IPS-18c (cell line): ENCODE measurements around the gene VWA1.
"Not testable (repeated sequence)": the region's sequence is repeated elsewhere in the genome, so short reads cannot be mapped to it uniquely, and the experiment has no call there.

ENCODE experiments used
- H3K4me3 ChIP-seq: 2 replicates; pipeline ENCODE4 v1.7.0; 2013; ENCODE audit warnings: low read depth, mild to moderate bottlenecking, low read length, moderate library complexity; ENCODE audit not compliant: insufficient read depth
- H3K9me3 ChIP-seq: one replicate; pipeline ENCODE4 v1.6.1; 2013; ENCODE audit warnings: mild to moderate bottlenecking, low read length, moderate library complexity; ENCODE audit not compliant: control insufficient read depth, insufficient read depth

The VWA1 gene

DNA sequence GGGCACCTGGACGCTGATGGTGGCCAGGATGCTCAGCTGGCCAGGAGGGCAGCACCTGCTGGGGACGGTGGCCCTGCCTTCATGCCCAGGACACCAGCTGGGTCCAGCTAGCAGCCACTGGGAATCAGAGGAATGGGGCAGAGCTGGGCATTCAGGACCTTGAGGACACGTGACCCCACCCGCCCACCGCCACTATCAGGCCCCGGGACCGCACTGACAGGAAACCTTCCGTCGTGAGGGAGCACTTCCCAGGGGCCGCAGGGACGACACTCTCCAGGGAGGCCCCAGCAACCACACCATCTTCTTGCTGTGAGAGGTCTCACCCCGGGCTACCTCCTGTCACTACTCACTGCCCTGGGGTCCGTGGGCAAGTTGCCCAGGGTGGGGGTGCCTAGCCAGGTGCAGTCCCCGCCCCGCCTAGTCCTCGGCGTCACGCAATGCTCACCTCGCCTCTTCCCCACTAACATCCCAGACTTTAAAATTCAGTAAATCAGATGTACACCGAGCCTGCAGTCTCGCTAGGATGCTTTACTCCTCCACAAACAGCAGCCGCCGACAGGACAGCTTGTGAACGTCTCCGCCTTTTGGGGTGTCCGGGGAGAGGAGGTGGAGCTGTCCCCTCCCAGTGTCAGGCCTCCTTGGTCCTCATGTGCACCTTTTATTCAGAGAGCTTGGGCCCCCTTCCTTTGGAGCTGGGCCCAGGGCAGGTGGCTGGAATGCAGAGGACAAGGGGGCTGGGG lies 4.9 kb downstream of the VWA1 start:
- H3K4me3 ChIP-seq = no peak overlapping the region
- H3K9me3 ChIP-seq = no peaks in the 10 kb centered on the region

DNA sequence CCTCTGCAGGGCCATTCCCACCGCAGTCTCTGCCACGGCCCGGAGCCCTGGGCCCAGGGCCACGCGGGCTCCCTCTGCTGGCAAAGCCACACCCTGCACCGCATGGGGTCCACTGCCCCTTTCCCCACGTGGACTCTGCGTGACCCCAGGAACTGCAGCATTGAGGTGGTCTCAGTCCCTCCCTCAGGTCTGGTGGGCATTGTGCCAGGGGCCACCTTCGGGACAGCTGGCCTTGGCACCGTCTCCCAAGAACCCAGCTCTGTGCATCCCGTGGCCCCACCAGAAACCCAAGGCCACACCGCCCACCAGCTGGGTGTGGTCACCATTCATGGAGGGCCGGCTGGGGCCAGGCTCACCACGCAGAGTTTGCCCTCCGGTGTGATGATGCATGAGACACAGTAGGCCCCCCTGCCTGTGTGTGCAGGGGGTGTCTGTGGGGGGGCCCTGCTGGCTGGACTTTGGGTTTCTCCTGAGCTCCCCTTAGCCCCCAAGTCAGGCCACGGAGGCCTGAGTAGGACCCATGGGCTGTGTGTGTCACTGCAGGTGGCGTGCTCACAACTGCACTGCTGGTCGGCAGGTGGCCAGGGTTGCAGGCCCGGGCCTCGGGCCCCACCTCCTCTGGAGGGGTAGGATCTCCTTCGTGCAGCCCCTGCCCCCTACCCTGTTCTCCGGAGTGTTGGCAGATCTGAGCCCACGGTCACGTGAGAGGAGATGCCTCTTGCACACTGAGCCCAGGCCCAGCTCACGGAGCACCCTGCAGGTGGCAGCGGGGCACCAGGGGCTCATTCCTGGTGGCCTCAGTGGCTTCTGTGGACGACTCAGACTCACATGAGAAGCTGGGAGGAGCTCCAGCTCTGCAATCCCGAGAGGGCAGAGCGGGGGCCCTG lies 5.8 kb downstream of the VWA1 start:
- Histone ChIP-seq H3K4me3 (no peak overlapping the region), H3K9me3 (no peaks in the 10 kb centered on the region)

DNA sequence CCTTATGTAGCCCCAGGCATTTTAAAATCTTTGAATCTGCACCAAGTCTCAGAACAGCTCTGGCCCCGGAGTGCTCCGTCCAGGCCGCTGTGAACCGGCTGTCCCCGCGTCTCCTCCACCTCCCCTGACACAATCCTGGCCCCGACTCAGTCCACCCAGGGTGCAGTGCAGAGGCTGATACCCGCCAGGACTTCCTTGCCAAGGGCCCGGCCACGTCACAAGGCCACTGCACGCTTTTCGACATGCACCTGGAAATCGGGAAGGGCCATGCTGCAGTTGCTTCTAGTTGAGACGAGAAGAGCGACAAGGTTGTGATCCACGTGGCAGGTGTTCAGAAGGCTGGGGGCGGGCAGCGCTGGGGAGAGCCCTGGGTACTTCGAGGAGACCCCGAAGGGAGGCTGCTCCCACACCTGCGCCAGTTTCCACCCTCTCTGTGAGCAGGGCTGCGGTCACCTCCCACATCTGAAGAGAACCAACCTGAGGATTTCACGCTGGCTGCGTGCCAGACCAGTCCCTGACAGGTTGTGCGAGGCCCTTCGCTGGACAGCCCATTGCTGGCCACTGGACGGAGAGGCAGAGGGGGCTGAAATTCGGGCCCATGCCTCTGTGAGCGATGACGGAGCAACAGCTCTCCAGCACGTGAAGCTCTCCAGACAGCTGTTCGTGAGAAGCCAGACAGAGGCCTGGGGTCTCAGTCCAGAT lies 6.7 kb downstream of the VWA1 start:
- Histone ChIP-seq H3K9me3 (no peaks in the 10 kb centered on the region), H3K4me3 (no peak overlapping the region)

DNA sequence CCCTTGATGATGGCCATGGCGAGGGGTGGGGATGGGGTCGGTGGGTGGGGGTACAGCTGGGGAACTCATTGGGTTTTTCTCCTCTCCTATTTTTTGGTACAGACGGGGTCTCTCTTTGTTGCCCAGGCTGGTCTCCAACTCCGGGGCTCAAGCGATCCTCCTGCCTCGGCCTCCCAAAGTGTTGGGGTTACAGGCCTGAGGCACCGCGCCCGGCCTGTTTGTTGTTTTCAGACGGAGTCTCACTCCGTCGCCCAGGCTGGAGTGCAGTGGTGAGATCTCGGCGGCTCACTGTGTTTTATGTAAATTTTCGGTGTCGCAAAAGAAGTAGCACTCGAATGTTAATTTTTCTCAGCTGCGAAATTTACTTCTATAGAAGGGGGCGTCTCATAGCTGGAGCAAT lies 11.1 kb downstream of the VWA1 start:
- not testable (repeated sequence) for H3K4me3 ChIP-seq, H3K9me3 ChIP-seq

DNA sequence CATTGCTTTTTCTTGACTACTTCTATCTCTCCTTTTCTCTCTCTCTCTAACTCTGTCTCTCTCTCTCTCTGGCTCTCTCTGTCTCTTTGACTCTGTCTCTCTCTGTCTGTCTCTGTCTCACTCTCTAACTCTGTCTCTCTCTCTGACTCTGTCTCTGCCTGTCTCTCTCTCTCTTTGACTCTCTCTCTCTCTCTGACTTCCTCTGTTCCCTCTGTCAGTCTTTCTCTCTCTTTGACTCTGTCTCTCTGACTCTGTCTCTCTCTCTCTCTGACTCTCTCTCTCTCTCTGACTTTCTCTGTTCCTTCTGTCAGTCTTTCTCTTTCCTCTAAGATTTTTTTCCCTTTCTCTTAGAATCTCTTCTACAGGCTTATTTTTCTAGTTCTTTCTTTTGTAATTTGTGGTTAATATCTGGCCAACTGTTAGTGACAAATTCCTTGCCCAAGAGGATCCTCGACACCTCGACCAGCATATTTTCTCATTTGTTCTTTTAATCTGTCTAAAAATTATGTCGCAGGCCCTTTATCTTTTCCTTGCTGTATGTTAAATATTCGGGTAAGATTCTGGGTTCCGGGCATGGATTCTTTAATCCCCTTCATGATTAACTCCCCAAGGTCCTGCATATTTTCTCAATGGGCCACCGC lies 13.7 kb downstream of the VWA1 start, which contains the start of gene ATAD3C:
ATAD3C (plus strand) TSS at position 591 of the 641 bp plus-strand sequence. CDS start 995 bp downstream, outside the sequence.
- H3K9me3 ChIP-seq = no peaks in the 10 kb centered on the region
- H3K4me3 ChIP-seq = no peak within 1 kb of the TSS

DNA sequence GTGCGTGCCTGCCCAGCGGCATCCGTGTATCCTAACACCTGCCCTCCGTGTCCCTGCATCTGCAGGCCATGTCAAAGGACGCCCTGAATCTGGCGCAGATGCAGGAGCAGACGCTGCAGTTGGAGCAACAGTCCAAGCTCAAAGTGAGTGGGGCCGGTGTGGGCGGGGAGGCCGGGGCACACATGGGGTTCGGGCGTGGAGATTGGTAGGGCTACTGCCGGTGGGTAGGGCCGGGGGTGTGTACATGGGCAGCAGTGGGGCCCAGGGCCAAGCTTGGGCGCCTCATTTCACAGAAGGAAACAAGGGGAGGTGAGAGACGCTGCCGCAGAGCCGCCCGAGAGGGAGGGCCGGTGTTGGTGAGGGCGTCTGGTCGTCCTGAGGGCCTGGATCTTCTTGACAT lies 15.1 kb downstream of the VWA1 start:
- not testable (repeated sequence) for H3K4me3 ChIP-seq, H3K9me3 ChIP-seq

DNA sequence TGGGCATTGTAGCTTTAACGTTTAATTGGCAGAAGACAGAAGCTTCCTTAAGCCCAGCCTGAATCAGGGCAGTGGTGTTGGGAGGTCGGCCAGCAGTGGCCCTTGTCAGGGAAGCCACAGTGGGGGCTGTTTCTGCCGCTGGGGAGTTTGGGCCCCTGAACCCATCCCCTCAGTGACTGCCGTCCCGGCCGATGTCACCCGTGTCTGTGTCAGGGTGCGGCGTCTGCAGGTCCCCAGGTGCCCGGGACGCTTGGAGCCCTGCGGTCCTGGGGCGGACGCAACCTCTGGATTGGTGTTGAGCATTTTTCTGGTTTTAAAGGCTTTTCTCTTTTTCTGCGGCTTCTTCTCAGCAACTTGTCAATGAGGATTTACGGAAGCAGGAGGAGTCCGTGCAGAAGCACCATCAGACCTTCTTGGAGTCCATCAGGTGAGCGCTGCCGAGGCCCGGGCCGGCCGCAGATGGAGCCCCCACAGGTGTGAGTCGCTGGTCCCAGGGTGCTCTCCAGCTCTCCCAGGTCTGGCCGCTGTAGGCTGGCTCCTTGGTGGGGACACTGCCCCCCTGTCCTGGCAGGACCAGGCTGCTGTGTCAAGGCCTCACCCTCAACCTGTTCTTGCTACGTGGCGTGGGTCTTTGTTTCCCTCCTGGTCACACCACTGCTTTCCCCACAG lies 16.3 kb downstream of the VWA1 start:
- Histone ChIP-seq H3K4me3 (no peak overlapping the region), H3K9me3 (no peaks in the 10 kb centered on the region)

DNA sequence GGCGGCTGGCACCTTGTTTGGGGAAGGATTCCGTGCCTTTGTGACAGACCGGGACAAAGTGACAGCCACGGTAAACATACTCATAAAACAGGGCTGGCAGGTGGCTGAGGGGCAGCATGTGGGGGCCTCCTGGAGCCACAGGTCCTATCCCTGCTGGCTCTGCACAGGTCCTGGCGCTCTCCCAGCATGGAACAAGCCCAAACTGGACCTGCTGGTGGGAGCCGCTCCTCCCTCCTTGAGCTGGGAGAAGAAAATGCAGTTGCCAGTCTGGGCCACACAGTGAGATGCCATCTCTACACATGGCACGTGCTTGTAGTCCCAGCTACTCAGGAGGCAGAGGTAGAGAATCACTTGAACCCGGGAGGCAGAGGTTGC lies 16.9 kb downstream of the VWA1 start:
- not testable (repeated sequence) for H3K4me3 ChIP-seq, H3K9me3 ChIP-seq

DNA sequence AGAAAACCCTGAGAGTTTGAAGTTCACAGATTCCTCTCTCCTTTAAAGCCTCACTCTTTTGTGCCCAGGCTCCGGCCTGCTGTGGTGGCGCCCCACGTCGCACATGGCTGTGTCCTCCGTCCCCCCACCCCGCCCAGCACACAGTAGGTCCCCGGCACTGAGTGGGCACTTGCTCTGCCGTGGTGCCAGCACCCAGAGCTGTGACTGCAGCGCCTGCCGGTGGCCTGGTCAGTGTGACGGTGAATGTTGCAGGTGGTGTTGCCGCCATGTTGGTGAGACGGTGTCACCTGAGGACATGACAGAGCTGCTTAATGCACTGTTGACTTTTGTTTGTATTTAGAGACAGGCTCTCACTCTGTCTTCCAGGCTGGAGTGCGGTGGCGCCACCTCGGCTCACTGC lies 17.4 kb downstream of the VWA1 start:
- H3K9me3 ChIP-seq = no peaks in the 10 kb centered on the region

DNA sequence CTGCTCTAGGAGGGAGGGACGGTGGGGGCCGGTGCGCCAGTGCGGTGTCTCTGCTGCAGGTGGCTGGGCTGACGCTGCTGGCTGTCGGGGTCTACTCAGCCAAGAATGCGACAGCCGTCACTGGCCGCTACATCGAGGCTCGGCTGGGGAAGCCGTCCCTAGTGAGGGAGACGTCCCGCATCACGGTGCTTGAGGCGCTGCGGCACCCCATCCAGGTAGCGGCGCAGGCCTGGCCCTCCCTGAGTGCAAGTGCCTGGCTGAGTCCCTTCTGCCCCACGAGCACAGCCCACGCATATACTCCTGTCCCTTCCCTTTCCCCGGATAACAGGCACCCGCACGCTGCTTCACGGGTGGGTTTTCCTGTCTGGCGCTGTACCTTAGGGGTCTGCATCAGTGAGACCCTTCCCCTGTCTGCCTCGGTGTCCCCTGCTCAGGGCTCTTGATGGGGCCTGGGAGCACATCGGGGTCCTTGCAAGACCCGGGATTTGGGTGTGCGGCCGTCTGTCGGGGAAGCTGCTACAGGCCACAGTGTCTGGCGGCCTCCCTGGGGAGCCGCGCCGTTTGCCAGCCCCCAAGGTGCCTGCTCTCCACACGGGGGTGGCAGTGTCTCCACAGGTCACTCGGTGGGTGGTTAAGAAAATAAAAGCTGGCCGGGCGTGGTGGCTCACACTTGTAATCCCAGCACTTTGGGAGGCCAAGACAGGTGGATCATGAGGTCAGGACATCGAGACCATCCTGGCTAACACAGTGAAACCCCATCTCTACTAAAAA lies 19.0 kb downstream of the VWA1 start:
- not testable (repeated sequence) for H3K9me3 ChIP-seq, H3K4me3 ChIP-seq

More for the DNA sequence above, 17.4 kb downstream of the VWA1 start:
- no peak overlapping the region for H3K4me3 ChIP-seq

DNA sequence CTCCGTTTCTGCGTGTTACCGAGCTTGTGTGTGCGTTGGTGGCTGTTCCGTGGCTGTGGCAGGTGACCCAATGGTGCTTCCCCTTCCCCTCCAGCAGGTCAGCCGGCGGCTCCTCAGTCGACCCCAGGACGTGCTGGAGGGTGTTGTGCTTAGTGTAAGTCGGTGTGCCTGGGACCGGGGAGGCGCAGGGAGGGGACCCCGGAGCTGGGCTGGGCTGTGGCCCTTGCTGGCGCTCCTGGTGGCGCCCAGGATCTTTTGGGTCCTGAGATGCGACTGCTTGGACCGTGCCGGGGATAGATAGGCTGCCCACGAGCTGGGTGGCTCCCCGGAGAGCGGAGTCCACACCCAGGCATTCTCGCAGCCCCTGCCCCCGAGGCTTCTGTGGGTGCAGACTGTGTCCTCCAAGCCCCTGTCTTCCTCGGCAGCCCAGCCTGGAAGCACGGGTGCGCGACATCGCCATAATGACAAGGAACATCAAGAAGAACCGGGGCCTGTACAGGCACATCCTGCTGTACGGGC lies 19.9 kb downstream of the VWA1 start:
- Histone ChIP-seq H3K4me3 (no peak overlapping the region), H3K9me3 (no peaks in the 10 kb centered on the region)

DNA sequence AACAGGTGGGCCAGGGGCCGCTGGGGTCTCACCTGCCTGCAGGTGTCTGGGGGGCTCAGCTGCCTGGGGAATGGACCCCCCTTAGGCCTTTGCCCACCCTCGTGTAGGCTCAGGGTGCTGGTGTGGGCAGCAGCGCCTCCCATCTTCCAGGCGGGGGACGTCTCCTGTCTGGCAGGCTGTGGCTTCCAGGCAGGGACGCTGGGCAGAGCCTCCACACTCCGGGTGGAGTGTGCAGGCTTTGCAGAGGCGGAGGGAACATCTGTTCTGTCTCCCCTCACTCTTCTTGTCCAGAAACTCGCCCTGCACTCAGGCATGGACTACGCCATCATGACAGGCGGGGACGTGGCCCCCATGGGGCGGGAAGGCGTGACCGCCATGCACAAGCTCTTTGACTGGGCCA lies 20.4 kb downstream of the VWA1 start:
- not testable (repeated sequence) for H3K4me3 ChIP-seq, H3K9me3 ChIP-seq

DNA sequence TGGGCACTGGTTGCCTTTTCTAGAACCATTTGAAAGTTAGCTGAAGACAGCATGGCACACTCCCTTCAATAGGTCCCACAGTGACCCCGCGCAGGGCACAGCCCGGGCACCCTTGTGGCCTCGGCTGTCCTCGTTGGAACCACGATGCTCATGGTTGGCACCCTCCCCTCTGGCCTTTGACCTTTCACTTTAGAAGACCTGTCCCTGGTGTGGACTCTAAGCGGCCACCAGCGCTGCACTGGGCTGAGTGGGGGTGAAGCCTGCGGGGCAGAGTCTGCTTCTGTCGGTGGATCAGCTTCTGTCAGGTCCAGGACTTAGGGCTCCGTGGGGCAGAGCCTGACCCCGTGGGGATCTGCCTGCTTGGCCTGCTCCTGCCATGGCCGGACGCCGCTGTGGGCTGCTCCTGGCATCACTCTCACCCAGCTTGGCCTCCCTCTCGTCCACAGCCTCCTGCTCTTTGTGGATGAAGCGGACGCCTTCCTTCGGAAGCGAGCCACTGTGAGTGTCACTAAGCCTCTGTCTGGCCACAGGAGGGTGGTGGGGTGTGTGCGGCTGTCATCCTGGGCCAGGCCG lies 21.3 kb downstream of the VWA1 start:
- not testable (repeated sequence) for H3K9me3 ChIP-seq, H3K4me3 ChIP-seq

DNA sequence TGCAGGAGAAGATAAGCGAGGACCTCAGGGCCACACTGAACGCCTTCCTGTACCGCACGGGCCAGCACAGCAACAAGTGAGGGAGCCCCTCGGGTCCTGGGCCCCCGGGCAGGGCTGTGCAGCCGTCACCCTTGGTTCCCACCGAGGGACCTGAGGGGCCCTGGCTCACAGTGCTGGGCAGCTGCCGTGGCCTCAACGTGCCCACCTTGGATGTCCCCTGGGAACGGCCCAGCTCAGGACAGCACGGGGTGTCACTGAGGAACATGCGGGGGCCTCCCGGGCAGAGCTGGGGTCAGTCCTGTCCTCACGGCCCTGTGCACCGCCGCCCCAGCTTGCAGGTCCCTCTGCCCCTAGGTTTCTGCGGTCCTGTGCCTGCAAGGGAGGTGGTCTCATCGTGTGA lies 23.7 kb downstream of the VWA1 start:
- H3K9me3 ChIP-seq, H3K4me3 ChIP-seq: not testable (repeated sequence)

DNA sequence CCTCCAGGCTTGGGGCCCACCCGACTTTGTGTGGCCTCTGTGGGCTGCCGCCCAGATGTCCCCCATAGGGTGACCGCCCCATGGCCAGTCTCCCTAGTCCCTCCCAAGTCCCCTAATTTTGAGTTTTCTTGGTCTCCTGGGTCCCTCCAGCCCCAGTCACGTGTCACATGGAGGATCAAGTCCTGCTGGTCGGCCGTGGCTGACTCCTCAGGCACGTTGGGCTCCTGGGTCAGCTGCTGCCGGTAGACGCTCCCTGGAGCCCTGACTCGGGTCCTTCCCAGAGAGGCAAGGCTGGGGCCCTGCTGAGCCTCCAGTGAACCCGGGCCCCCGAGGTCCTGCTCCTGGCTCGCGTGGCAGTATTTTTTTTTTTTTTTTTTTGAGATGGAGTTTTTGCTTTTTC lies 24.2 kb downstream of the VWA1 start:
- H3K9me3 ChIP-seq, H3K4me3 ChIP-seq: not testable (repeated sequence)
